ENCODE results near the gene HEATR1.

Gene HEATR1

GRCh38 chr1:236553370-236553769, 50.9 kb downstream of the HEATR1 start:
- no peak overlapping the region for H3K4me3 ChIP-seq (ENCODE audit: low read depth, low read length)
- no peak for TF ChIP-seq CTCF (IDR thresholded peaks at IDR 0.05; ENCODE audit: control insufficient read depth, extremely low read depth, insufficient read depth)
- no peak for DNase-seq (ENCODE audit: low read depth)

- H3K4me3 ChIP-seq (ENCODE audit: low read depth, low read length), result no peak overlapping the region
- TF ChIP-seq CTCF (IDR thresholded peaks at IDR 0.05; ENCODE audit: control insufficient read depth, extremely low read depth, insufficient read depth), result no peak
- DNase-seq (ENCODE audit: low read depth), result no peak
These were observed 51.4 kb downstream of the HEATR1 start for GRCh38 chr1:236552901-236553300.

- H3K4me3 ChIP-seq (ENCODE audit: low read depth, low read length), result no peak overlapping the region
- TF ChIP-seq CTCF (IDR thresholded peaks at IDR 0.05; ENCODE audit: control insufficient read depth, extremely low read depth, insufficient read depth), result no peak
- DNase-seq (ENCODE audit: low read depth), result no peak
These were observed 52.2 kb downstream of the HEATR1 start for GRCh38 chr1:236552096-236552495.

GRCh38 chr1:236550961-236551851, 53.1 kb downstream of the HEATR1 start:
- DNase-seq (ENCODE audit: low read depth), result no peak
- no peak overlapping the region for H3K4me3 ChIP-seq (ENCODE audit: low read depth, low read length)
- TF ChIP-seq CTCF (IDR thresholded peaks at IDR 0.05; ENCODE audit: control insufficient read depth, extremely low read depth, insufficient read depth), result no peak

GRCh38 chr1:236548452-236548851, 55.9 kb downstream of the HEATR1 start:
- no peak for DNase-seq (ENCODE audit: low read depth)
- no peak for TF ChIP-seq CTCF (IDR thresholded peaks at IDR 0.05; ENCODE audit: control insufficient read depth, extremely low read depth, insufficient read depth)
- H3K4me3 ChIP-seq (ENCODE audit: low read depth, low read length), result no peak overlapping the region

GRCh38 chr1:236545621-236546169, 58.6 kb downstream of the HEATR1 start:
- H3K4me3 ChIP-seq (ENCODE audit: low read depth, low read length), result no peak overlapping the region
- no peak for TF ChIP-seq CTCF (IDR thresholded peaks at IDR 0.05; ENCODE audit: control insufficient read depth, extremely low read depth, insufficient read depth)
- DNase-seq (ENCODE audit: low read depth), result no peak
